Measurements from ENCODE around the gene C16orf78. TPM values are rescaled to one million over a fixed set of nuclear protein-coding genes. Genes with fewer than 3 reads are reported as not detected.

C16orf78 gene
- total and polyA plus RNA-seq, 10 donors = not detected

- Histone ChIP-seq H3K36me3 (no peaks in the 10 kb centered on the region), H3K9me3 (no peaks in the 10 kb centered on the region), H3K4me3 (no peak overlapping the region), H3K4me1 (peaks cover 0 to 19% (median 5%) of the 10 kb centered on the region in 6 donors), H3K27me3 (replicated peaks in 1 of 7) (peaks cover 0 to 46% (median 4%) of the 10 kb centered on the region in 7 donors), H3K27ac (no peak overlapping the region)
- DNase-seq = no peak
- intact Hi-C loops (cut with DNase I; ENCODE audit: low total_unique reads) = loop anchor here (5.0 kb wide), 1 partner anchor 662 kb away; no protein-coding TSS in a partner anchor
- 68 to 76% (median 73%) methylated on average over 14 to 20 of the region's 20 CpGs for WGBS, 5 donors
- TF ChIP-seq POLR2A (IDR thresholded peaks at IDR 0.05) (no peak), POLR2AphosphoS5 (IDR thresholded peaks at IDR 0.05) (no peak), CTCF (IDR thresholded peaks at IDR 0.05 in 8 of 11, conservative IDR thresholded peaks at IDR 0.05 in 3 of 11) (no peak)
Observed at GRCh38 chr16:49349446-49350168, 24.0 kb upstream of the C16orf78 start.

GRCh38 chr16:49350265-49351095, 23.1 kb upstream of the C16orf78 start:
- no peak overlapping the region for H3K4me3 ChIP-seq
- intact Hi-C loops (cut with DNase I; ENCODE audit: low total_unique reads) = loop anchor here (5.0 kb wide), 1 partner anchor 663 kb away; no protein-coding TSS in a partner anchor
- no peak overlapping the region for H3K27ac ChIP-seq
- peaks cover 0 to 19% (median 5%) of the 10 kb centered on the region in 6 donors for H3K4me1 ChIP-seq
- peaks cover 0 to 50% (median 4%) of the 10 kb centered on the region in 7 donors for H3K27me3 ChIP-seq (replicated peaks in 1 of 7)
- no peaks in the 10 kb centered on the region for H3K9me3 ChIP-seq
- TF ChIP-seq CTCF (IDR thresholded peaks at IDR 0.05 in 8 of 11, conservative IDR thresholded peaks at IDR 0.05 in 3 of 11) = peak; percentile 50 to 83 (median 71)
- no peak for TF ChIP-seq POLR2AphosphoS5 (IDR thresholded peaks at IDR 0.05)
- 34 to 41% (median 36%) methylated on average over 24 to 25 of the region's 25 CpGs for WGBS, 5 donors
- no peak for DNase-seq
- no peaks in the 10 kb centered on the region for H3K36me3 ChIP-seq

- peaks cover 0 to 50% (median 4%) of the 10 kb centered on the region in 7 donors for H3K27me3 ChIP-seq (replicated peaks in 1 of 7)
- H3K4me3 ChIP-seq = no peak overlapping the region
- TF ChIP-seq CTCF (IDR thresholded peaks at IDR 0.05 in 8 of 11, conservative IDR thresholded peaks at IDR 0.05 in 3 of 11) (no peak), POLR2A (IDR thresholded peaks at IDR 0.05) (no peak), POLR2AphosphoS5 (IDR thresholded peaks at IDR 0.05) (no peak)
- no peak for DNase-seq
- H3K9me3 ChIP-seq = no peaks in the 10 kb centered on the region
- WGBS, 5 donors = 30 to 39% (median 34%) methylated on average over 7 of the region's 7 CpGs
- H3K27ac ChIP-seq = no peak overlapping the region
- peaks cover 0 to 19% (median 5%) of the 10 kb centered on the region in 6 donors for H3K4me1 ChIP-seq
- H3K36me3 ChIP-seq = no peaks in the 10 kb centered on the region
- intact Hi-C loops (cut with DNase I; ENCODE audit: low total_unique reads) = loop anchor here (5.0 kb wide), 1 partner anchor 664 kb away; no protein-coding TSS in a partner anchor
Observed at GRCh38 chr16:49351096-49351487, 22.5 kb upstream of the C16orf78 start.

All from spleen (tissue), 11 donors.